GM12878 (cell line): ENCODE results near the gene CACNA1D.

Experiments
- EZH2 ChIP-seq: IDR thresholded peaks from 2 replicates; pipeline ENCODE4 v1.6.1; 2012; ENCODE audit warnings: low read depth, mild to moderate bottlenecking, control low read depth, inconsistent platforms, low read length, borderline replicate concordance; ENCODE audit not compliant: control insufficient read depth
- KDM1A ChIP-seq: fragments of 200-600 bp; sonication (generic); IDR thresholded peaks from 2 replicates; pipeline ENCODE4 v1.6.1; 2016; ENCODE audit warnings: borderline replicate concordance
- SMAD1 ChIP-seq: fragments of 450-650 bp; IDR thresholded peaks from 2 replicates; pipeline ENCODE4 v1.6.1; 2018; ENCODE audit warnings: mild to moderate bottlenecking, low read depth; ENCODE audit not compliant: partially characterized antibody
- SRF ChIP-seq, 2 experiments: IDR thresholded peaks; 2 replicates each; pipeline ENCODE4 v1.6.1; 2011; ENCODE audit warnings: low read depth in 2 of 2, low read length in 2 of 2, mild to moderate bottlenecking in 1 of 2, moderate library complexity in 1 of 2

GRCh38 chr3:53478166-53478830, 16.1 kb upstream of the CACNA1D start:
- TF ChIP-seq SMAD1 (no peak), KDM1A (no peak), SRF (IDR thresholded peaks at IDR 0.05; ENCODE audit: low read depth in 2 of 2, low read length in 2 of 2) (no peak), EZH2 (no peak)
